Measurements from ENCODE around the gene GALK2. TPM values are rescaled to one million over a fixed set of nuclear protein-coding genes. Genes with fewer than 3 reads are reported as not detected.

GALK2 gene
- total RNA-seq (ENCODE audit: low replicate concordance) = 47.3 and 56.4 TPM in 2 replicates

GRCh38 chr15:49169880-49170597 is at the start of gene GALK2:
GALK2 (plus strand) TSS chr15:49170247; CDS start chr15:49170323, 76 bp downstream.

GRCh38 chr15:49155110-49155833 is 14.8 kb upstream of the GALK2 start, which contains the start of gene COPS2:
COPS2 (minus strand) TSS chr15:49155599; CDS start chr15:49155578, 21 bp downstream.

Other genes with a start within 250 kb of the GALK2 start
- gene SHC4, start 206.3 kb upstream of the GALK2 start, total RNA-seq (ENCODE audit: low replicate concordance) = 0.47 and 4.1 TPM in 2 replicates
- gene SECISBP2L, start 123.8 kb upstream of the GALK2 start, total RNA-seq (ENCODE audit: low replicate concordance) = 14.3 and 22.3 TPM in 2 replicates
- gene COPS2, start 14.6 kb upstream of the GALK2 start, total RNA-seq (ENCODE audit: low replicate concordance) = 50.9 and 75.5 TPM in 2 replicates

All from smooth muscle cell of the coronary artery (primary cell).